ENCODE measurements around the gene TPST2. TPM values are rescaled to one million over a fixed set of nuclear protein-coding genes. Genes with fewer than 3 reads are reported as not detected.

The TPST2 gene
- total and polyA plus RNA-seq, 12 donors: 15.7 to 167 (median 57.0) TPM

GRCh38 chr22:26570115-26570514, 19.8 kb downstream of the TPST2 start:
- WGBS, 4 donors: 24 to 36% (median 27%) methylated on average over 9 to 10 of the region's 10 CpGs
- H3K4me3 ChIP-seq: no peak overlapping the region
- H3K27ac ChIP-seq: no peak overlapping the region
- H3K36me3 ChIP-seq (replicated peaks in 1 of 2): no peaks in the 10 kb centered on the region
- no peaks in the 10 kb centered on the region for H3K27me3 ChIP-seq
- TF ChIP-seq POLR2A (IDR thresholded peaks at IDR 0.05) (no peak), CTCF (IDR thresholded peaks at IDR 0.05) (no peak)
- H3K4me1 ChIP-seq (replicated peaks in 1 of 2): peaks cover 4 to 26% of the 10 kb centered on the region in 2 donors
- H3K9me3 ChIP-seq (replicated peaks in 1 of 3): no peaks in the 10 kb centered on the region
- DNase-seq: no peak
- intact Hi-C loops (cut with DNase I): no loop called here

DNA sequence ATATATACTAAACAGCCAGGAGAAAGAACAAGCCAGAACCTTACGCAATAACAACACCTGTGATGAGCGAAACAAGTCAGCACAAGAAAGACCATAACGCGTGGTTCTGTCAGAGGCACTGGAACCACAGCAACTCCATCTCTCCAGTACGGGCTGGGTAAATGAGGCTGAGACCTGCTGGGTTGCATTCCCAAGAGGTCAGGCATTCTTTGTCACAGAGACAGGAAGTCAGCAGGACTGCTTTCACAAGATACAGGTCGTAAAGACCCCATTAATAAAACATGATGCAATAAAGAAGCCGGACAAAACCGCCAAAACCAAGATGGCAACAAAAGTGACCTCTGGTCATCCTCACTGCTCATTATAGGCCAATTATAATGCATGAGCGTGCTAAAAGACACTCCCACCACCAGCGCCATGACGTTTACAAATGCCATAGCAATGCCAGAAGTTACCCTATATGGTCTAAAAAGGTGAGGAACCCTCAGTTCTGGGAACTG, 21.7 kb downstream of the TPST2 start:
- intact Hi-C loops (cut with DNase I): no loop called here
- DNase-seq: no peak
- H3K4me1 ChIP-seq (replicated peaks in 1 of 2): peaks cover 0 to 12% of the 10 kb centered on the region in 2 donors
- H3K27ac ChIP-seq: peak overlapping the region in 1 of 5 donors; percentile 20
- H3K4me3 ChIP-seq: no peak overlapping the region
- no peaks in the 10 kb centered on the region for H3K36me3 ChIP-seq (replicated peaks in 1 of 2)
- TF ChIP-seq POLR2A (IDR thresholded peaks at IDR 0.05): no peak
- no peak for TF ChIP-seq CTCF (IDR thresholded peaks at IDR 0.05)
- no peaks in the 10 kb centered on the region for H3K27me3 ChIP-seq
- WGBS, 4 donors: 71 to 89% (median 80%) methylated on average over 11 of the region's 11 CpGs
- no peaks in the 10 kb centered on the region for H3K9me3 ChIP-seq (replicated peaks in 1 of 3)

DNA sequence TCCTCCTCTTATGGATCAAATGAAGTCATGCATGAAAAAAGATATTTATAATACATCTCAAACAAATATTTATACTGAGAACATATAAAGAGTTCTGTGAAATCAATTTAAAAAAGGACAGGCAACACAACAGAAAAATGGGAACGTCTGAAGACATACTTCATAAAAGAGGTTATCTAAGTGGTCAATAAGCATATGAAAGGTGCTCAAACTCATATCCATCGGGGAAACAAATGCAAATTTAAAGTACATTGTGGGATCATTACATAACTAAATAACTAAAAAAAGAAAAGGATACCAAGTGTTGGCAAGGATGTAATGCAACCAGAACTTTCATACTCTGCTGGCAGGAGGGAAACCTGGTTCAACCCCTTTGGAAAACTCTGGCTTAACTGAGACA, 22.3 kb downstream of the TPST2 start:
- no peaks in the 10 kb centered on the region for H3K27me3 ChIP-seq
- no peak for DNase-seq
- WGBS, 4 donors: 71 to 87% (median 78%) methylated on average over 2 of the region's 2 CpGs
- no peaks in the 10 kb centered on the region for H3K36me3 ChIP-seq (replicated peaks in 1 of 2)
- no peak for TF ChIP-seq CTCF (IDR thresholded peaks at IDR 0.05)
- no peak for TF ChIP-seq POLR2A (IDR thresholded peaks at IDR 0.05)
- H3K4me1 ChIP-seq (replicated peaks in 1 of 2): peaks cover 0 to 11% of the 10 kb centered on the region in 2 donors
- H3K27ac ChIP-seq: no peak overlapping the region
- H3K4me3 ChIP-seq: no peak overlapping the region
- intact Hi-C loops (cut with DNase I): no loop called here
- no peaks in the 10 kb centered on the region for H3K9me3 ChIP-seq (replicated peaks in 1 of 3)

- H3K27me3 ChIP-seq: no peaks in the 10 kb centered on the region
- H3K9me3 ChIP-seq (replicated peaks in 1 of 3): no peaks in the 10 kb centered on the region
- intact Hi-C loops (cut with DNase I): no loop called here
- TF ChIP-seq POLR2A (IDR thresholded peaks at IDR 0.05) (no peak), CTCF (IDR thresholded peaks at IDR 0.05) (no peak)
- WGBS, 4 donors: 95 to 100% (median 96%) methylated on average over 3 of the region's 3 CpGs
- H3K4me3 ChIP-seq: no peak overlapping the region
- no peak overlapping the region for H3K27ac ChIP-seq
- DNase-seq: no peak
- H3K4me1 ChIP-seq (replicated peaks in 1 of 2): peaks cover 4 to 15% of the 10 kb centered on the region in 2 donors
- no peaks in the 10 kb centered on the region for H3K36me3 ChIP-seq (replicated peaks in 1 of 2)
Measured at GRCh38 chr22:26566994-26567393, 22.9 kb downstream of the TPST2 start.

Measured in adrenal gland (tissue), 12 donors.